ENCODE results near the gene CDX1.

GRCh38 chr5:150206098-150206778 is 39.7 kb downstream of the CDX1 start:
- no peak for TF ChIP-seq CTCF (IDR thresholded peaks at IDR 0.05)
- no peak for TF ChIP-seq POLR2A (IDR thresholded peaks at IDR 0.05)

Measured in adrenal gland (tissue), 5 donors.